ENCODE data around the gene CACTIN. TPM values are rescaled to one million over a fixed set of nuclear protein-coding genes. Genes with fewer than 3 reads are reported as not detected.
A peak's percentile ranks its signal among the peaks of the same experiment; 100 is the strongest.

CACTIN gene
- total and polyA plus RNA-seq, 2 of the 8 experiments (the other 6 are each of a cell fraction or from before 2014, with no cell fraction given), result 25.8 to 29.9 TPM

DNA sequence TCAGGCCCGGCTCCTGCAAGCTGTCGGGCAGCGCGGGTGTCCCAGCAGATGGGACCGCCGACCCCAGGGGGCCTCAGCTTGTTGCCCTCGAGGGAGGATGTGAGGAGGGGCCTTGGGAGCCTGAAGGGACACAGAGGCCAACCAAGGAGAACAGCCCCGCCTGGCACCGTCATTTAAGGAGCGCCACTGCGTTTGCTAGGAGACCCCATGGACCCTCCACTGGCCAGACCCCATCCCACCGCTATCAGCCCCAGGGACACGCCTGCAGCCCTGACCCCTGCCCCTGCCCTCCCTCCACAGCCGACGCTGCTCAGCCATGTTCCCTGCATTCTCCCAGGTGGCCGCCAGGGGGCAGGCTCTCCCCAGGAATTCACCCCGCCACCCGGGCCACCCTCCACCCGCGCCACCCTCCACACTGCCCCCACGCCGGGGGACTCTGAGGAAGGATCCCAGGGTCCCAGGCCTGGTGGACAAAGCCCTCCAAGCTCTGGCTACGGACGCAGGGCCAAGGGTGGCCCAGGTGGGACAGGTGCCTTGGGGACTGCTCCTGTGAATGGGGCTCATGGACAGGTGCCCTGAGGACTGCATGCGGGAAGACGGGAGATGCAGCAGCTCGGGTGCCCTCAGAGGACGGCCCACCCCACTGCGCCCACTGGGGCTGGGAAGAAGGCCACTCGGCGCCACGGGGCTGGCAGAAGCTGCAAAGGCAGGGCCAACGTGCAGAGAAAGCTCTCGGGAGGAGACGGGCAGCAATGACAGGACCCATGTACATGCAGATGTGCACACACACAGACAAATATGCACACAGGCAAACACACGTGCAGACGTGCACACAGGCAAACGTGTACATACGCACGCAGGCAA lies 39.3 kb upstream of the CACTIN start:
- H4K8ac ChIP-seq (ENCODE audit: extremely low read depth, insufficient read depth, low read length), result peak overlapping the region; percentile 43; the same call in 1 of the 2 replicates
- H3K27me3 ChIP-seq (replicated peaks in 1 of 4; ENCODE audit: control insufficient read depth in 3 of 4, extremely low read depth in 1 of 4, insufficient read depth in 3 of 4, low read length in 3 of 4), result no peaks in the 10 kb centered on the region
- no peaks in the 10 kb centered on the region; the same call in 1 of the 2 replicates for H3K79me1 ChIP-seq (ENCODE audit: low read depth, low read length)
- H3K4me3 ChIP-seq (ENCODE audit: extremely low read depth in 1 of 4, insufficient read depth in 2 of 4, low read depth in 3 of 4, low read length in 4 of 4), result no peak overlapping the region
- ChIA-PET POLR2A (ENCODE audit: partially characterized antibody) (interaction anchor here (2.5 kb wide), 1 partner anchor 23 kb away, joined by 12 read pairs; no protein-coding TSS in a partner anchor), CTCF (ENCODE audit: partially characterized antibody) (interaction anchor here (0.5 to 5.8 kb wide), 22 partner anchors 9 to 918 kb away, joined by 3 to 110 read pairs (median 4); partner anchors contain the start of genes MRPL54, NMRK2, PIP5K1C and TJP3)
- no peak overlapping the region for H2BK120ac ChIP-seq (replicated peaks; ENCODE audit: low read depth, low read length)
- no peak overlapping the region for H4K5ac ChIP-seq (ENCODE audit: insufficient read length, low read depth, low read length)
- H3K14ac ChIP-seq (ENCODE audit: insufficient read length), result no peak overlapping the region
- no peak overlapping the region for H3K27ac ChIP-seq (ENCODE audit: low read depth, low read length)
- H2AK5ac ChIP-seq (ENCODE audit: low read depth, low read length), result no peak overlapping the region
- WGBS, 2 experiments (ENCODE audit: extremely low coverage in 1 of 2, insufficient coverage in 1 of 2, insufficient read length in 1 of 2, insufficient replicate concordance in 2 of 2, low coverage in 1 of 2, low lambda C conversion rate in 2 of 2, missing lambda C conversion rate in 1 of 2), result 82% methylated on average over 25 of the region's 40 CpGs; no CpG with 5 or more reads in 1 of the 2 experiments
- peak overlapping the region; percentile 97 for H3K4ac ChIP-seq (replicated peaks; ENCODE audit: insufficient read length, low read depth, low read length)
- peak in 1 of 2 experiments; percentile 96 for DNase-seq (ENCODE audit: low read depth in 1 of 2, low spot score in 2 of 2)
- peak overlapping the region; percentile 71 for H2BK5ac ChIP-seq (ENCODE audit: low read depth, low read length)
- peaks cover 8 to 37% of the 10 kb centered on the region in 2 experiments for H4K20me1 ChIP-seq (replicated peaks in 1 of 2; ENCODE audit: control insufficient read depth in 1 of 2, insufficient read depth in 2 of 2, low read length in 2 of 2)
- no peak for FAIRE-seq
- H3K23ac ChIP-seq (ENCODE audit: insufficient read length), result no peak overlapping the region
- H3K4me2 ChIP-seq (ENCODE audit: insufficient read depth in 1 of 2, low read depth in 2 of 2, low read length in 2 of 2), result no peak overlapping the region
- H3K79me2 ChIP-seq (ENCODE audit: control insufficient read depth in 1 of 2, insufficient read depth in 2 of 2, low read length in 2 of 2), result no peaks in the 10 kb centered on the region
- peak overlapping the region; percentile 55; the same call in 1 of the 2 replicates for H2BK15ac ChIP-seq (ENCODE audit: low read length)
- peaks cover 0 to 11% (median 2%) of the 10 kb centered on the region in 4 experiments; a peak in 5 of 7 replicates for H3K4me1 ChIP-seq (replicated peaks in 1 of 4; ENCODE audit: control insufficient read depth in 3 of 4, insufficient read depth in 4 of 4, low read length in 3 of 4)
- H3K23me2 ChIP-seq (ENCODE audit: low read depth, low read length), result peaks cover 2% of the 10 kb centered on the region; the same call in 1 of the 2 replicates
- no peak overlapping the region for H2AFZ ChIP-seq (ENCODE audit: low read length)
- no peak overlapping the region; a peak in 1 of 7 replicates for H3K9ac ChIP-seq (replicated peaks in 1 of 4; ENCODE audit: extremely low read depth in 1 of 4, low read depth in 3 of 4, low read length in 3 of 4)
- H3K36me3 ChIP-seq (ENCODE audit: control insufficient read depth in 2 of 4, insufficient read depth in 4 of 4, low read length in 3 of 4), result peaks cover 0 to 9% (median 5%) of the 10 kb centered on the region in 4 experiments; a peak in 4 of 8 replicates
- peak overlapping the region; percentile 99; the same call in 1 of the 2 replicates for H2BK12ac ChIP-seq (ENCODE audit: low read depth, low read length)
- no peak overlapping the region; the same call in 1 of the 2 replicates for H3K18ac ChIP-seq (ENCODE audit: extremely low read depth, low read length)
- peak overlapping the region; percentile 84 for H4K91ac ChIP-seq (replicated peaks; ENCODE audit: insufficient read length, low read length)
- no peak overlapping the region for H3K56ac ChIP-seq (replicated peaks; ENCODE audit: insufficient read length, low read depth, low read length)
- peak overlapping the region; percentile 75; the same call in 1 of the 2 replicates for H2BK20ac ChIP-seq (ENCODE audit: low read length)
- no peaks in the 10 kb centered on the region for H3K9me3 ChIP-seq (ENCODE audit: insufficient read depth in 2 of 2, low read depth in 1 of 2, low read length in 1 of 2)
- TF ChIP-seq KDM1A (IDR thresholded peaks at IDR 0.05; ENCODE audit: borderline replicate concordance, low read length), result no peak
- TF ChIP-seq RAD21 (IDR thresholded peaks at IDR 0.05 in 1 of 2, conservative IDR thresholded peaks at IDR 0.05 in 1 of 2; ENCODE audit: low read depth in 2 of 2, low read length in 2 of 2), result peak; percentile 90 to 94
- no peak for TF ChIP-seq CBX5 (IDR thresholded peaks at IDR 0.05; ENCODE audit: low read depth, low read length)
- no peak for TF ChIP-seq EP300 (IDR thresholded peaks at IDR 0.05; ENCODE audit: borderline replicate concordance in 1 of 2, low read depth in 2 of 2, low read length in 2 of 2)
- peak; percentile 43; the same call in 1 of the 2 replicates for TF ChIP-seq MAX (IDR thresholded peaks at IDR 0.05)
- no peak for TF ChIP-seq RXRA (IDR thresholded peaks at IDR 0.05; ENCODE audit: insufficient read depth, low read depth, low read length)
- no peak for TF ChIP-seq JUND (IDR thresholded peaks at IDR 0.05; ENCODE audit: low read length)
- TF ChIP-seq KDM5A (IDR thresholded peaks at IDR 0.05; ENCODE audit: low read length), result no peak
- no peak for TF ChIP-seq EGR1 (IDR thresholded peaks at IDR 0.05; ENCODE audit: borderline replicate concordance, low read depth, low read length)
- no peak for TF ChIP-seq SIX5 (IDR thresholded peaks at IDR 0.05; ENCODE audit: low read depth, low read length)
